NCI-H2196 (cell line): ENCODE data around the gene LEMD2.

Source experiments
- DNase-seq: peaks from one replicate; lab custom pipeline; 2025; ENCODE audit not compliant: unreplicated experiment; lab: John Stamatoyannopoulos, UW

The LEMD2 gene

DNA sequence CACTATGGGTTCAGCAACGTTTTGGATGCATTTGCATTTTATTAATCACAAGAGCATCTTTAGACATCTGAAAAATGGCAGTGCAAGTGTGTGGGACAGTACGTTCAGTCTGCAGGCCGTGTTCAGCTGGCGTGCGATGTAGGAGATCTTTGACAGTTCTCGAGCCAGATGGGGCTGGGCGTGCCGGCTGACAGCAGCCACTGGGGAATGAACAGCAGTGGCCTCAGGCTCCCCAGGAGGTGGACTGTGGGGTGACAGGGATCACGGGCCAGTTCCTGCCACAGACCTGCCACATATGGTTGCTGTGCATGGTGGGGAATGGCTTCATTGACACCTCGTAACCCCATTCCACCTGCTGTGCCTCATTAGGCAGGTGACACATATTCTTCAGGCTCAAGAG lies 31.3 kb upstream of the LEMD2 start:
- no peak for DNase-seq

- no peak for DNase-seq
Observed at GRCh38 chr6:33819021-33819420, 30.1 kb upstream of the LEMD2 start.

GRCh38 chr6:33818293-33818692 lies 29.4 kb upstream of the LEMD2 start:
- no peak for DNase-seq

- peak; percentile 44 for DNase-seq
Observed at GRCh38 chr6:33817489-33817888, 28.6 kb upstream of the LEMD2 start.

GRCh38 chr6:33816911-33817310 lies 28.0 kb upstream of the LEMD2 start:
- DNase-seq, result no peak

GRCh38 chr6:33815854-33816253 lies 26.9 kb upstream of the LEMD2 start:
- peak; percentile 60 for DNase-seq

DNA sequence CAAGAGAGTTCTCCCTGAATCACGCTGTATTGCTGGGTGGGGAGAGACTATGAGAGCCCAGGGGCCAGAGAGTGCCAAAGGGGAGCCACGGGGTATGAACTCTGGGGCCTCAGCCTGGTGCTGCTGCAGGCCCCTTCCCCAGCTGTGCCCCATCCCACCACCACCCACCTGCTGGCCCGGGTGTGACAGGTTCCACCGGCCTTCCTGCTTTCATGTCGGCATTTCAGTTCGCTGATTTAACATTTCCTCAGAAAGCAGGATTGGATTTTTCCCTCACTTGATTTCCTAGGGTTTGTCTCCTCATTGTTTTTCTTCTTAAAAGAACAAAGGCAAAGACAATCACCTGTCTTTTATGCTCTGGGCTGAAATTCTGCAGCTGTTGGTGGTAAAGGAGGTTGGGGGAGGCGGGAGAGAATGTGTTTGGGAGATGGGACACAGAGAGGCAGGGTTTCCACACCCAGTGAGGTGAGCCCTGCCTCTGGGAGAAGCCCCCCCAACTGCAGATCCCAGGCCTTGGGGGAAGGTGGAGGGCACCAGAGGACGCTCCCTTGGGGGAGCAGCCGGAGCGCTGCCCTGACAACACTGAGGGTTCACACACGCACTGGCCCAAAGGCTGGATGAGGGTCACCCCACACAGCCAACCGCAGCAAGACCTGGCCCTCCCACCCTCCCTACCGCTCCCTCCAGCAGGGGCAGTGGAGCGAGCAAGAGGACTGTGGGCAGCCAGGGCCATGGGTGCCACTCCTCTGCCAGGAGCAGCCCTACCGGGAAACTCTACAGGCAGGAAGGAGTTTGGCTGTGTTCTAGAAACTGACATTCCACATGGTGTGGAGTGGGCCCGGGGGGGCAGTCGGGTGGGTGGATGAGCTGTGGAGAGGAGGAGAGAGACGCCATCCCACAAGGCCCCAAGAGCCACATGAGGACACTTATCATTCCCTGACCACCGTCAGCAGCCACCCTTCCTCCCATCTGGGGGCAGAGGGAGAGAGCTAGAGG lies 25.4 kb upstream of the LEMD2 start:
- no peak for DNase-seq

- DNase-seq, result no peak
Observed at GRCh38 chr6:33813246-33813904, 24.4 kb upstream of the LEMD2 start.

GRCh38 chr6:33812669-33813068 lies 23.7 kb upstream of the LEMD2 start:
- no peak for DNase-seq

DNA sequence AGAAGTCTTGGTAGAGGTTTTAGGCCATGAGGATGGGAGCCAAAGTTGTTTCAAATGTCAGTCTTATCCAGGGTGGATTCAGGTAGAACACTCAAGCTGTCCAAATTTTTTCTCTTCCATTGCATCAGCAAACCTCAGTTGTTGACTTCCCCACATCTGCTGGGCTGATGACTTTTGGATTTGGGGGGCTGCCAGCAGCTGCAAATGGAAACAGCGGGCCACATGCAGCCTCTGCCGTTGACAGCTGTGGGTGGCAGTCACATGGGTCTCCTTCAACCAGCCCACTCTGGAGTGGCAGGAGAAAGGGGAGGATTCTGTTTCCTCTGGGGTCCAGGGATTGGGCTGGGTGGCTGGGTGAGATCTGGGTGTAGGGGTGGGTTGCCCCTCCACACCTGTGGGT lies 20.7 kb upstream of the LEMD2 start:
- DNase-seq, result no peak

- DNase-seq, result no peak
Observed at GRCh38 chr6:33808641-33809180, 19.8 kb upstream of the LEMD2 start.

DNA sequence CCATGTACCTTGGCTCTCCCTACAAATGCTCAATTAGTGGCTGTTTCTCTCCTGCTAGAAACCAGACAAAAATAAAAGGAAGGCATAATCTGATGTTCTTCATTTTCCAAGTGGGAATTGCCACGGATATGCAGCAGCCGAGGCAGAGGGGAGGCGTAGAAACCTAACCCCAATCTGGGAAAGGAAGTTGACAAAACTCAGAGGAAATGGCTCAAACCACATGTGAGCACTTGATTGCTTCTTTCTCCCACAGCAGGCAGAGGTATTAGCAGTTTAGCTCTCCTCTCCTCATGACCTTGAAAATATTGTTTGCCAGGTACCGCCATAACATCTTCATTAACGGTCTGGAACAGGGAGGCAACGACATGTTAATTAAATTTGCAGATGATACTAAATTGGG lies 18.7 kb upstream of the LEMD2 start:
- no peak for DNase-seq

- DNase-seq, result no peak
Observed at GRCh38 chr6:33806841-33807240, 17.9 kb upstream of the LEMD2 start.

DNA sequence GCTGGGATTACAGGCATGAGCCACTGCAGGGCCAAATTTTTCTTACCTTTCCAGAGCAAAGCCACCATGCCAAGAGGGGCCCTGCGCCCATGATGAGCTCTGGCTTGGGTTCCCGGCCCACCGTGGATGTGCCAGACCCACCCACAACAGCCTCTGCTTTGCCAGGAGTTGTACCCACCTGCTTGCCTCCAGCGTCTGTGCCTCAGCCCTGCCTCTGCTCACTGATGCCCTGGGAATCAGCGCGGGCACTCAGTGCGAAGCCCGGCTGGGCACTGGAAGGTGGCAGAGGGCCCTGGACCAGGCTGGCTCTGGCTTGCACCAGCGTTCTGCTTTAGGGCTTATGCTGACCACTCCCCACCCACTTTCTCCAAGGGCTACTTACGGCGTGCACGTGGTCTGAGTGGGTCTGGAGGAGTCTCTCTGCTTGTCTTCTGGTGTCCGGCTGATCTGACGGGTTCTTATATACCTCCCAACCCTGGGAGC lies 14.7 kb upstream of the LEMD2 start, which contains the start of gene MLN:
MLN (minus strand) TSS at position 433 of the 483 bp plus-strand sequence. CDS start 2,840 bp downstream, outside the sequence.
- no peak for DNase-seq

DNA sequence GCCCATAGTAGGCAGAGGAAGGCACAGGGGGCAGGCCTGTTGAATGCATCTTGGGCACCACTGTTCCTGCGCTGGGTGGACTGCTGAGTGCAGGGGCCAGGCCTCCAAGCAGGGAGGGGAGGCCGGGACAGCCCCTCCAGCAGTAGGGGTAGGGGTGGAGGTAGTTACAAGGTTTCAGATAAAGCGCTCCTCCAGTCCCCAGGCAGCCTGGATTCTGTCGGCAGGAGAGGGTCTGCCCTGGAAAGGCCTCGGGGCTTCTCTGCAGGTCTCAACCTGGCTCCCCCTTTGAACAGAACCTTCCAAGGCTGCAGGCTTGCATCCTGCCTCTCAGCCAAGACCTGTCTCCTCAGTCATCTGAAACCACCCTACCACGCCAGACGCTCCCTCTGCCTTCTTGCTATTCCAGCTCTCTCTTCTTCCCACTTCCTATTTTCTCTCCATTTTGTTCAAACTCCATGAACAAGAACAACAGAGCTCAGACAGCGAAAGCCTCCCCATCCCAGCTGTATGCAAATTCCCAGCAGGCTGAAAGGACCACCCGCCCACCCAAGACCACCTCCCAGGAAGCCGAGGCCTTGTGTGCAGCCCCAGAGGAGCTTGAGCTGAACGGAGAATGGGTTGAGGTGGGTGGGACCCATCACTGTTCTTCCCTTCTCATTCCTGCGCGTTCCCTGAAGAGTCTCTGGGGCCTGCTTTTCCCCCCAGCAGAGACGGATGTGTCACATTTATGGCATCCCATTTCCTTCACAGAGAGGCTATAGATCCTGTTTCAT lies 13.4 kb upstream of the LEMD2 start:
- no peak for DNase-seq

DNA sequence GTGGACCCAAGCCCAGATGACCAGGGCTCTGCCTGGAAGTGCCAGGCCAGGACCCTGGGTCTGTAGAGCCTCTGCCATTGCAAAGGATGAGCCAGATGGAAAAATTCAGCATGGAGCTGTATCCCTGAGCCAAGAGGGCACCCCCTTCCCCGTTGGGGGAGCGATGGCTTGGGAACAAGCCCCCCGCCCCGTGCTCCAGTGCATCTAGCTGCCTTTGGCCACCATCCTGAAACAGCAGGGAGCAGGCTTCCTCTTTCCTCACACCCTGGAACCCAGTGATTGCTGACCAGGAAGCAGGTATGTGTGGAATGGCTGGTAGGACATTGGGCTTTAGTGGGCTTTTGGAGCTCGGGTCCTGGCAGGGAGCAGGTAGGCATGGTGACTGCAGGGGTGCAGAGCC lies 12.7 kb upstream of the LEMD2 start:
- DNase-seq, result no peak

DNA sequence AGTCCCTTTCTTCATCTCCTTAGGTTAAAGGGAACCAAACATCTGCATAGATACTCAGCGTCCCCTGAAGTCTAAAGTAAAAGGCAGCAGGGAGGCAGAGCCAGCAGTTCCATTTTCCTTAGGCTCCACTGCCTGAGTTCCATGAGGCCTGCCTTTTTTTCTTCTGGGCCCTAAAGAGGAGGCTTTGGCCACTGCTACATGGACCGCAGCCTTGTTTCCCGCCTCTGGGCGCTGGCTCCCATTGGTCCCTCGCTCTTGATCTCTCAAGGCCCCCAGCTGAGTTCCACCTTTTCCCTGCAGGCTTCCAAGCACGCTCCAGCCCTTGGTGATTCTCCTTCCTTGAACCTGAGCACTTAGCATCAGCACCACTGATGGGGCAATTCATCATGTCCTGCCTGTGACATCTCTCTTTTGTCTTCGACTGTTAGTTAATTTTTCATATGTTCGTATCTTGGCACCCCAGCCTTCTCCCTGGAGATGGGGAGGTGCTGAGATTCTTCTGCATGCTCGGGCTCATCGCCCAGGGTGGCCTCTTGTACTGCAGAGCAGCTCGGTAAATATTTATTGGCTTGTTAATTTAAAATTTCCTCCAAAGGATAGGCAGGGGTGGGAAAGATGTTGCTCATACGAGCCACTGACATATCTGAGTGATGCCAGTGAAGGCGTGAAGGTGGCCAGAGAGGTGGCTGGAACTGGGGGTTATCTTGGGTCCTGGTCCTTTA lies 11.5 kb upstream of the LEMD2 start:
- no peak for DNase-seq

- DNase-seq, result no peak
Observed at GRCh38 chr6:33799454-33800113, 10.7 kb upstream of the LEMD2 start.

GRCh38 chr6:33798343-33798848 lies 9.5 kb upstream of the LEMD2 start:
- DNase-seq, result no peak
